Ovary (tissue), 9 donors: Measurements from ENCODE around the gene PCARE. TPM values are rescaled to one million over a fixed set of nuclear protein-coding genes. Genes with fewer than 3 reads are reported as not detected.

Source experiments
- DNase-seq, 5 donors: peaks; one replicate each; pipeline ENCODE4 v3.0.0-alpha.2; 2019 to 2020
- H3K27ac ChIP-seq, 2 donors: fragments of 200-600 bp; one replicate each; pipeline versions ENCODE4 v1.5.1 to v1.8.0; 2019 to 2022
- H3K27me3 ChIP-seq: fragments of 200-600 bp; one replicate; pipeline ENCODE4 v1.8.0; 2022
- H3K36me3 ChIP-seq: fragments of 200-600 bp; sonication (generic); one replicate; pipeline ENCODE4 v1.5.1; 2019
- H3K4me1 ChIP-seq: one replicate; pipeline ENCODE4 v1.8.1; 2013; ENCODE audit warnings: mild to moderate bottlenecking, moderate library complexity; ENCODE audit not compliant: insufficient read depth
- H3K4me3 ChIP-seq: fragments of 200-600 bp; sonication (generic); one replicate; pipeline ENCODE4 v1.5.1; 2017
- H3K9me3 ChIP-seq, 2 donors: fragments of 200-600 bp in 1 of 2; sonication (generic) in 1 of 2; one replicate each; pipeline versions ENCODE4 v1.5.1 to v1.8.1; 2013 to 2019; ENCODE audit warnings: mild to moderate bottlenecking in 1 of 2, moderate library complexity in 1 of 2
- CTCF ChIP-seq, 3 donors: fragments of 450-650 bp in 2 of 3; fragments of 200-600 bp in 1 of 3; IDR thresholded peaks; one replicate each; pipeline versions ENCODE4 v1.5.1 to v1.8.0; 2016 to 2022; ENCODE audit warnings: antibody characterized with exemption in 3 of 3, mild to moderate bottlenecking in 1 of 3
- EP300 ChIP-seq: sonication (generic); formaldehyde crosslinking; IDR thresholded peaks from one replicate; pipeline ENCODE4 v1.6.1; 2017; ENCODE audit warnings: antibody characterized with exemption
- POLR2A ChIP-seq: fragments of 450-650 bp; IDR thresholded peaks from one replicate; pipeline ENCODE4 v1.6.1; 2017; ENCODE audit warnings: antibody characterized with exemption, mild to moderate bottlenecking, moderate library complexity
- WGBS, 3 donors: extraction: QIAGEN DNeasy Blood & Tissue Kit in 1 of 3; methylation state at CpG; one replicate each; pipeline versions ENCODE4 v1.1.5 to v1.1.7; 2013 to 2017; 5-methylcytosine and 5-hydroxymethylcytosine counted together
- intact Hi-C, 4 donors: fragments of 100-400 bp; cut with DNase I; formaldehyde crosslinking; loops; one replicate each; pipeline versions ENCODE4 v1.11.0 to v1.15.1; 2022 to 2023
- polyA plus RNA-seq, 2 donors: library from polyadenylated mRNA; stranded (reverse); fragments of 200-250 nt in 1 of 2; fragments of 350-450 nt in 1 of 2; fragmentation: Illumina TruSeq in 1 of 2; extraction: RNeasy Lipid Tissue Mini Kit (QIAGEN cat#74804) in 1 of 2; gene quantifications; one replicate each; pipeline ENCODE4 v1.2.3, GENCODE V29; 2013 to 2014
- total RNA-seq, 7 donors: library from RNA; depleted of rRNA in 2 of 7; stranded (reverse); fragments of >200 nt in 2 of 7; fragmentation: NEBNext Ultra II Directional in 3 of 7; extraction: Animal tissue kit (Norgen Biotek cat#: 25700) in 3 of 7; gene quantifications; one replicate each; pipeline versions ENCODE4 v1.1.0 to v1.2.4, GENCODE V29; 2016 to 2023
- donor health status: DM: no; HTN: no; CAD: no; lungs with moderate emphysema.
- donor health status: DM: no; HTN: no; CAD: no.
- donor health status: Bipolar disorder and iron deficiency.
- donor health status: DM: yes; HTN: yes; CAD: no.
- donor health status: DM: no; HTN: no; CAD: no.
- donor health status: DM: yes; HTN: yes; CAD: no.

The PCARE gene
- total and polyA plus RNA-seq, 9 donors = 0.08 to 0.50 (median 0.20) TPM

- TF ChIP-seq POLR2A (no peak), EP300 (no peak), CTCF (IDR thresholded peaks at IDR 0.05) (no peak)
- H3K27me3 ChIP-seq = no peaks in the 10 kb centered on the region
- WGBS, 3 donors = 88 to 89% (median 89%) methylated on average over 8 of the region's 8 CpGs
- intact Hi-C loops = no loop called here
- H3K9me3 ChIP-seq = no peaks in the 10 kb centered on the region
- H3K27ac ChIP-seq = peak overlapping the region in 1 of 2 donors; percentile 27
- H3K36me3 ChIP-seq = no peaks in the 10 kb centered on the region
- no peak overlapping the region for H3K4me3 ChIP-seq
- peaks cover 35% of the 10 kb centered on the region for H3K4me1 ChIP-seq
- DNase-seq = no peak
These were observed 60.0 kb downstream of the PCARE start for GRCh38 chr2:29014331-29014730.

GRCh38 chr2:29013057-29013780, 61.1 kb downstream of the PCARE start:
- H3K9me3 ChIP-seq = no peaks in the 10 kb centered on the region
- no peak for DNase-seq
- no peaks in the 10 kb centered on the region for H3K27me3 ChIP-seq
- TF ChIP-seq CTCF (IDR thresholded peaks at IDR 0.05) = no peak
- TF ChIP-seq POLR2A = no peak
- no peak for TF ChIP-seq EP300
- H3K4me3 ChIP-seq = no peak overlapping the region
- intact Hi-C loops = no loop called here
- 89 to 93% (median 92%) methylated on average over 11 of the region's 11 CpGs for WGBS, 3 donors
- H3K36me3 ChIP-seq = no peaks in the 10 kb centered on the region
- H3K27ac ChIP-seq = peak overlapping the region in 1 of 2 donors; percentile 27
- peaks cover 35% of the 10 kb centered on the region for H3K4me1 ChIP-seq

- peak; percentile 48 to 72 (median 50) for DNase-seq
- H3K27ac ChIP-seq = peak overlapping the region in 1 of 2 donors; percentile 37
- H3K4me1 ChIP-seq = peaks cover 35% of the 10 kb centered on the region
These were observed 62.1 kb downstream of the PCARE start for GRCh38 chr2:29012211-29012681.

More at GRCh38 chr2:29012211-29012681, 62.1 kb downstream of the PCARE start:
- Histone ChIP-seq H3K27me3 (no peaks in the 10 kb centered on the region), H3K4me3 (no peak overlapping the region), H3K9me3 (no peaks in the 10 kb centered on the region), H3K36me3 (no peaks in the 10 kb centered on the region)
- TF ChIP-seq POLR2A = no peak
- no peak for TF ChIP-seq EP300
- 18 to 26% (median 25%) methylated on average over 9 of the region's 9 CpGs for WGBS, 3 donors
- intact Hi-C loops = no loop called here

Other genes starting within 250 kb of the PCARE start
- 10 to 100 TPM in 6 of 7 donors, 1 to 10 TPM in 1; 8.1 to 18.4 (median 14.2) TPM for gene TRMT61B, start 204.2 kb downstream of the PCARE start, total RNA-seq
- gene TRMT61B, start 204.2 kb downstream of the PCARE start, polyA plus RNA-seq = 10 to 100 TPM; 11.7 to 13.0 TPM
- 10 to 100 TPM; 29.0 to 63.5 (median 46.8) TPM for gene WDR43, start 179.9 kb downstream of the PCARE start, total RNA-seq
- gene WDR43, start 179.9 kb downstream of the PCARE start, polyA plus RNA-seq = 10 to 100 TPM; 14.0 to 29.0 TPM
- 10 to 100 TPM in 1 of 7 donors, 1 to 10 TPM in 5, under 1 TPM in 1; 0.95 to 21.1 (median 1.8) TPM for gene TOGARAM2, start 93.2 kb downstream of the PCARE start, total RNA-seq
- under 1 TPM; 0.33 to 0.58 TPM for gene TOGARAM2, start 93.2 kb downstream of the PCARE start, polyA plus RNA-seq
- gene CLIP4, start 40.9 kb upstream of the PCARE start, total RNA-seq = 10 to 100 TPM; 40.2 to 64.7 (median 54.4) TPM
- 10 to 100 TPM; 20.7 to 24.2 TPM for gene CLIP4, start 40.9 kb upstream of the PCARE start, polyA plus RNA-seq